ENCODE results near the gene SLC35F3.

GRCh38 chr1:234169161-234169849 lies 264.8 kb downstream of the SLC35F3 start:
- no peak for TF ChIP-seq EZH2 (IDR thresholded peaks at IDR 0.05; ENCODE audit: insufficient read depth, low read length)
- no peak for TF ChIP-seq CTCF (IDR thresholded peaks at IDR 0.05; ENCODE audit: insufficient read depth, low read depth, low read length)

Data from astrocyte (in vitro differentiated cells and primary cell).